ENCODE measurements around the gene BLM. TPM values are rescaled to one million over a fixed set of nuclear protein-coding genes. Genes with fewer than 3 reads are reported as not detected.

The BLM gene
- total RNA-seq, 1 donor from 2014 or later: 26.2 TPM

GRCh38 chr15:90690585-90690984 is 26.6 kb upstream of the BLM start:
- no peaks in the 10 kb centered on the region for H3K36me3 ChIP-seq
- no peak for TF ChIP-seq CTCF (IDR thresholded peaks at IDR 0.05; ENCODE audit: borderline replicate concordance)
- H3K27me3 ChIP-seq (ENCODE audit: low read depth): no peaks in the 10 kb centered on the region
- no peak overlapping the region for H3K27ac ChIP-seq (replicated peaks)
- no peaks in the 10 kb centered on the region for H3K4me1 ChIP-seq
- no peak for DNase-seq
- no peak overlapping the region for H3K4me3 ChIP-seq
- peaks cover 12% of the 10 kb centered on the region for H3K9me3 ChIP-seq (replicated peaks)
- intact Hi-C loops (cut with micrococcal nuclease): loop anchor here (5.0 kb wide), 1 partner anchor 38 kb away; no protein-coding TSS in a partner anchor

DNA sequence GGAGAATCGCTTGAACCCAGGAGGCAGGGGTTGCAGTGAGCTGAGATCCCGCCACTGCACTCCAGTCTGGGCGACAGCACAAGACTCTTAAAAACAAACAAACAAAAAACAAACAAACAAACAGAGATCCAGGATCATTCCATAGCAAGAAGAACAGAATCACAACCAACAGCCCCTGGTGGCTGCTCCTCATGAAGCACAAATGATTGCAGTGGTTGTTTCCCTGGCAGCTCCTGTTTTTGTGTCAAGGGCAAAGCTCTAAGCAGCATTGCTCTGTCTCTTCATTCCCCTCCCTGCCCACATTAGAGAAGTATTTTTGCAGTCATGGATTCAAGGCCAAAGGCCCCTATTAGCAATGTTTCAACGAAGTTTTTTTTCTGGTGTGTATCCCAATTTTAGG is 25.8 kb upstream of the BLM start:
- TF ChIP-seq CTCF (IDR thresholded peaks at IDR 0.05; ENCODE audit: borderline replicate concordance): no peak
- intact Hi-C loops (cut with micrococcal nuclease): loop anchor here (5.0 kb wide), 1 partner anchor 39 kb away; no protein-coding TSS in a partner anchor
- Histone ChIP-seq H3K27ac (replicated peaks) (no peak overlapping the region), H3K4me3 (no peak overlapping the region), H3K9me3 (replicated peaks) (peaks cover 12% of the 10 kb centered on the region), H3K36me3 (no peaks in the 10 kb centered on the region), H3K27me3 (ENCODE audit: low read depth) (no peaks in the 10 kb centered on the region), H3K4me1 (no peaks in the 10 kb centered on the region)
- DNase-seq: no peak

- Histone ChIP-seq H3K36me3 (no peaks in the 10 kb centered on the region), H3K27me3 (ENCODE audit: low read depth) (no peaks in the 10 kb centered on the region), H3K27ac (replicated peaks) (no peak overlapping the region), H3K4me3 (no peak overlapping the region), H3K9me3 (replicated peaks) (peaks cover 12% of the 10 kb centered on the region), H3K4me1 (no peaks in the 10 kb centered on the region)
- no peak for TF ChIP-seq CTCF (IDR thresholded peaks at IDR 0.05; ENCODE audit: borderline replicate concordance)
- intact Hi-C loops (cut with micrococcal nuclease): loop anchor here (5.0 kb wide), 1 partner anchor 40 kb away; no protein-coding TSS in a partner anchor
- no peak for DNase-seq
Measured at GRCh38 chr15:90691982-90692773, 25.0 kb upstream of the BLM start.

GRCh38 chr15:90694987-90695386 is 22.2 kb upstream of the BLM start:
- Histone ChIP-seq H3K9me3 (replicated peaks) (peaks cover under 1% of the 10 kb centered on the region), H3K27ac (replicated peaks) (no peak overlapping the region), H3K36me3 (no peaks in the 10 kb centered on the region), H3K4me1 (no peaks in the 10 kb centered on the region), H3K4me3 (no peak overlapping the region), H3K27me3 (ENCODE audit: low read depth) (no peaks in the 10 kb centered on the region)
- TF ChIP-seq CTCF (IDR thresholded peaks at IDR 0.05; ENCODE audit: borderline replicate concordance): no peak
- no peak for DNase-seq
- intact Hi-C loops (cut with micrococcal nuclease): loop anchor here (5.0 kb wide), 1 partner anchor 43 kb away; no protein-coding TSS in a partner anchor

DNA sequence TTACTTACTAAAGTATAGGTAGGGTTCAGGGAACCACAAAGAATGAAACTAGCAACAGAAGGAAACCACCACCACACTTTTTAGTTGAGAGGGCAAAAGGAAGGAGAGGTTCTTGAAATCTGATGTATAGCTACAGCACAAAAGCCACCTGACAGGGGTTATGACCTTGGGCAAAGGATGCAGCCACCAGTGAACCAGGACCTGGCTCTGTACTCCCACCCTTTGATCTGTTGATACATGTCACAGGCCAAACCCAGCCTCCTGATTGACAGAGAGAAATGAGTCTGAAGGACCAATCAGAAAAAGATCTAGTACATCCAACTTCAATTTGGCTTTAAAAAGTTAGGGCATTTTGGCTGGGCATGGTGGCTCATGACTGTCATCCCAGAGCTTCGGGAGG is 20.0 kb upstream of the BLM start:
- no peaks in the 10 kb centered on the region for H3K27me3 ChIP-seq (ENCODE audit: low read depth)
- no peak for DNase-seq
- intact Hi-C loops (cut with micrococcal nuclease): no loop called here
- H3K36me3 ChIP-seq: no peaks in the 10 kb centered on the region
- TF ChIP-seq CTCF (IDR thresholded peaks at IDR 0.05; ENCODE audit: borderline replicate concordance): no peak
- no peak overlapping the region for H3K27ac ChIP-seq (replicated peaks)
- H3K4me1 ChIP-seq: no peaks in the 10 kb centered on the region
- no peaks in the 10 kb centered on the region for H3K9me3 ChIP-seq (replicated peaks)
- no peak overlapping the region for H3K4me3 ChIP-seq

Measured in left ventricle myocardium inferior (tissue), 1 donor.